K562 (cell line): ENCODE measurements around the gene BRPF1. TPM values are rescaled to one million over a fixed set of nuclear protein-coding genes. Genes with fewer than 3 reads are reported as not detected.
A peak's percentile ranks its signal among the peaks of the same experiment; 100 is the strongest.

Experiments
- ARNT ChIP-seq, 2 experiments: fragments of 450-650 bp; IDR thresholded peaks; 2 replicates each; pipeline ENCODE4 v1.6.1; 2016; ENCODE audit warnings: mild to moderate bottlenecking in 1 of 2
- ASH1L ChIP-seq: fragments of 450-650 bp; IDR thresholded peaks from 2 replicates; pipeline ENCODE4 v1.6.1; 2018; ENCODE audit warnings: borderline replicate concordance, mild to moderate bottlenecking, low read depth; ENCODE audit not compliant: partially characterized antibody
- CTCF ChIP-seq, 3 experiments: IDR thresholded peaks in 2 of 3; conservative IDR thresholded peaks in 1 of 3; 2 replicates each; pipeline ENCODE4 v1.5.1; 2011 to 2012; ENCODE audit warnings: low read length in 3 of 3, mild to moderate bottlenecking in 3 of 3, control low read depth in 2 of 3, improper control_type of control experiment in 1 of 3, inconsistent platforms in 1 of 3, low read depth in 1 of 3, mixed read lengths in 1 of 3, moderate library complexity in 1 of 3; ENCODE audit not compliant: insufficient read depth in 2 of 3
- CXXC5 ChIP-seq: fragments of 250-450 bp; sonication (Bioruptor Pico); IDR thresholded peaks from 2 replicates; pipeline ENCODE4 v1.8.0; 2022; ENCODE audit warnings: inconsistent platforms, mild to moderate bottlenecking, moderate library complexity
- DIDO1 ChIP-seq: fragments of 450-650 bp; IDR thresholded peaks from 2 replicates; pipeline ENCODE4 v1.6.1; 2016; ENCODE audit warnings: low read depth, missing biosample characterization, missing genetic modification characterization
- ESRRB ChIP-seq: fragments of 250-450 bp; sonication (Bioruptor Pico); IDR thresholded peaks from 2 replicates; pipeline ENCODE4 v1.5.0; 2020; ENCODE audit warnings: mild to moderate bottlenecking, moderate library complexity, borderline replicate concordance
- MBD2 ChIP-seq: sonication (generic); IDR thresholded peaks from 2 replicates; pipeline ENCODE4 v1.6.1; 2016; ENCODE audit warnings: low read depth, borderline replicate concordance
- MNT ChIP-seq, 2 experiments: fragments of 450-650 bp; conservative IDR thresholded peaks; 2 replicates each; pipeline ENCODE4 v1.6.1; 2017; ENCODE audit warnings: mild to moderate bottlenecking in 2 of 2, moderate library complexity in 2 of 2
- NR3C1 ChIP-seq: sonication (generic); formaldehyde crosslinking; IDR thresholded peaks from 2 replicates; pipeline ENCODE4 v1.8.1; 2022; ENCODE audit warnings: missing genetic modification reagents
- PCBP1 ChIP-seq: fragments of 200-400 bp; formaldehyde crosslinking; IDR thresholded peaks from 2 replicates; pipeline ENCODE4 v1.6.1; 2018; ENCODE audit warnings: mild to moderate bottlenecking, low read depth, low read length; ENCODE audit not compliant: poor library complexity, severe bottlenecking
- RBM34 ChIP-seq: fragments of 200-400 bp; formaldehyde crosslinking; IDR thresholded peaks from 2 replicates; pipeline ENCODE4 v1.6.1; 2018; ENCODE audit warnings: low read length, borderline replicate concordance; ENCODE audit not compliant: insufficient read depth
- SMARCA4 ChIP-seq: fragments of 450-650 bp; IDR thresholded peaks from 2 replicates; pipeline ENCODE4 v1.6.1; 2016
- SREBF1 ChIP-seq: fragments of 150-350 bp; IDR thresholded peaks from 2 replicates; pipeline ENCODE4 v1.6.1; 2014; ENCODE audit warnings: antibody characterized with exemption, low read depth, low read length, borderline replicate concordance
- STAT5A ChIP-seq: IDR thresholded peaks from 2 replicates; pipeline ENCODE4 v1.6.1; 2012; ENCODE audit warnings: low read length, inconsistent platforms, borderline replicate concordance
- TAF9B ChIP-seq: fragments of 450-650 bp; IDR thresholded peaks from 2 replicates; pipeline ENCODE4 v1.6.1; 2018; ENCODE audit warnings: mild to moderate bottlenecking; ENCODE audit not compliant: partially characterized antibody
- TARDBP ChIP-seq: fragments of 450-650 bp; IDR thresholded peaks from 2 replicates; pipeline ENCODE4 v1.6.1; 2016
- TEAD1 ChIP-seq, 2 experiments: fragments of 450-650 bp in 1 of 2; sonication (generic) in 1 of 2; formaldehyde crosslinking; IDR thresholded peaks; 2 replicates each; pipeline versions ENCODE4 v1.4.0 to v1.8.0; 2020 to 2022; ENCODE audit warnings: mild to moderate bottlenecking in 2 of 2, missing genetic modification reagents in 1 of 2
- TFAP4 ChIP-seq: sonication (generic); formaldehyde crosslinking; IDR thresholded peaks from 2 replicates; pipeline ENCODE4 v1.8.0; 2022; ENCODE audit warnings: missing genetic modification reagents, mild to moderate bottlenecking, moderate library complexity, borderline replicate concordance
- TSC22D4 ChIP-seq: fragments of 450-650 bp; IDR thresholded peaks from 2 replicates; pipeline ENCODE4 v1.6.1; 2016; ENCODE audit warnings: missing genetic modification characterization, missing biosample characterization, control low read depth
- YBX1 ChIP-seq: fragments of 450-650 bp; IDR thresholded peaks from 2 replicates; pipeline ENCODE4 v1.7.1; 2016; ENCODE audit warnings: mild to moderate bottlenecking
- ZKSCAN3 ChIP-seq: fragments of 250-450 bp; sonication (Bioruptor Pico); IDR thresholded peaks from 2 replicates; pipeline ENCODE4 v1.4.0; 2020
- ZNF511 ChIP-seq: sonication (generic); formaldehyde crosslinking; IDR thresholded peaks from 2 replicates; pipeline ENCODE4 v1.8.0; 2022; ENCODE audit warnings: mild to moderate bottlenecking, missing genetic modification reagents
- ZNF785 ChIP-seq: fragments of 250-450 bp; sonication (Bioruptor Pico); IDR thresholded peaks from 2 replicates; pipeline ENCODE4 v1.4.0; 2020; ENCODE audit warnings: mild to moderate bottlenecking
- polyA plus RNA-seq, 8 experiments: library from polyadenylated mRNA; depleted of rRNA in 4 of 8; stranded (reverse) in 5 of 8; unstranded in 3 of 8; fragments of >200 nt; fragmentation: Nextera tagmentation in 2 of 8; fragmentation: Illumina TruSeq in 1 of 8; extraction: Ambion mirVana in 2 of 8; extraction: Trizol in 1 of 8; gene quantifications; 2 replicates each; pipeline versions ENCODE4 v1.2.1 to v1.2.3, GENCODE V29; 2011 to 2014; ENCODE audit warnings: inconsistent platforms in 1 of 8, missing spikeins in 1 of 8
- total RNA-seq, 7 experiments: library from RNA; depleted of rRNA in 6 of 7; stranded (reverse); fragments of >200 nt in 6 of 7; fragmentation: Illumina TruSeq in 2 of 7; extraction: Trizol in 2 of 7; gene quantifications; 2 replicates each; pipeline versions ENCODE4 v1.2.1 to v1.2.3, GENCODE V29; 2011 to 2021; ENCODE audit warnings: low replicate concordance in 1 of 7

BRPF1 gene
- total and polyA plus RNA-seq, 9 of the 15 experiments (the other 6 are each of a cell fraction or from before 2014, with no cell fraction given), result 1.1 to 40.2 (median 23.5) TPM

GRCh38 chr3:9792405-9793160, 61.0 kb downstream of the BRPF1 start, which contains the start of the genes ARPC4 and TADA3 (continued):
- no peak; the same call in 1 of the 2 replicates for TF ChIP-seq ZNF511
- TF ChIP-seq TARDBP, result no peak
- TF ChIP-seq TAF9B, result peak; percentile 87
- TF ChIP-seq DIDO1 (tag), result no peak; the same call in 1 of the 2 replicates
- TF ChIP-seq MBD2, result peak; percentile 95; the same call in 1 of the 2 replicates
- peak; percentile 75 for TF ChIP-seq CXXC5
- TF ChIP-seq TSC22D4, result no peak
- no peak for TF ChIP-seq YBX1
- TF ChIP-seq MNT (conservative IDR thresholded peaks at IDR 0.05), result peak; percentile 59 to 73; a peak in 3 of 4 replicates
- TF ChIP-seq ASH1L, result peak; percentile 93
- peak in 1 of 2 experiments; percentile 74; a peak in 1 of 4 replicates for TF ChIP-seq ARNT (IDR thresholded peaks at IDR 0.05)
- no peak for TF ChIP-seq ESRRB (CRISPR knock-in tag)
- TF ChIP-seq TEAD1 (CRISPR knock-in tag; IDR thresholded peaks at IDR 0.05), result 0 out of 4 replicates have a peak, but pooled peaks of 1 of the 2 experiments have one; percentile 12
- 0 out of 2 replicates have a peak, but pooled peaks have one; percentile 7 for TF ChIP-seq ZNF785 (CRISPR knock-in tag)
- no peak for TF ChIP-seq RBM34
- TF ChIP-seq NR3C1 (CRISPR knock-in tag), result no peak
- peak; percentile 73 for TF ChIP-seq TFAP4 (CRISPR knock-in tag)
- TF ChIP-seq CTCF (IDR thresholded peaks at IDR 0.05 in 2 of 3, conservative IDR thresholded peaks at IDR 0.05 in 1 of 3; ENCODE audit: insufficient read depth in 2 of 3, low read depth in 1 of 3, low read length in 3 of 3), result peak in 1 of 3 experiments; percentile 18; a peak in 1 of 6 replicates
- peak; percentile 34; the same call in 1 of the 2 replicates for TF ChIP-seq STAT5A
- no peak for TF ChIP-seq ZKSCAN3 (CRISPR knock-in tag)
- peak; percentile 93; the same call in 1 of the 2 replicates for TF ChIP-seq SREBF1
- no peak for TF ChIP-seq SMARCA4
- peak; percentile 58 for TF ChIP-seq PCBP1
